HCT116 (cell line): Measurements from ENCODE around the gene COL9A2. TPM values are rescaled to one million over a fixed set of nuclear protein-coding genes. Genes with fewer than 3 reads are reported as not detected.

Source experiments
- ATAC-seq: fragments of 200-7000 bp; cut with Tn5 transposase; 2 replicates; pipeline ENCODE4 v1.9.1; 2020; ENCODE audit warnings: mild to moderate bottlenecking, moderate library complexity
- BruUV-seq: library from RNA; stranded (reverse); fragments of 400-500 nt; replicated peaks from 2 replicates; lab custom pipeline; 2021; lab: Mats Ljungman, UMichigan
- CTCF ChIA-PET: fragments of 300-600 bp; sonication (Branson Sonifier 250); formaldehyde crosslinking; loops from one replicate; lab custom pipeline; 2021; ENCODE audit warnings: antibody characterized with exemption; lab: Charles Lee
- POLR2A ChIA-PET: fragments of 300-600, 350-600 bp; sonication (Branson Sonifier 250); formaldehyde crosslinking; loops from one replicate; lab custom pipeline; 2021; ENCODE audit warnings: antibody characterized with exemption; lab: Charles Lee
- RAD21 ChIA-PET, 2 experiments: fragments of 300-600 bp; sonication (Branson Sonifier 250); formaldehyde crosslinking; loops; one replicate each; lab custom pipeline; 2023; ENCODE audit warnings: low total read pairs in 2 of 2; ENCODE audit not compliant: uncharacterized antibody in 2 of 2, unreplicated experiment in 2 of 2, low non-redundant PET in 1 of 2; lab: Charles Lee
- DNase-seq: peaks from one replicate; pipeline ENCODE4 v3.0.0-alpha.2; 2010; ENCODE audit warnings: low read depth, low spot score
- H2AFZ ChIP-seq: fragments of 200-600 bp; shearing (Covaris generic), sonication (generic); 2 replicates; pipeline ENCODE4 v1.6.1; 2017; ENCODE audit warnings: low read depth, mixed run types, mixed read lengths, antibody characterized with exemption, low read length; ENCODE audit not compliant: poor library complexity, severe bottlenecking
- H3K27ac ChIP-seq: 2 replicates; pipeline ENCODE4 v1.5.1; 2012; ENCODE audit warnings: low read depth, low read length
- H3K27me3 ChIP-seq: fragments of 200-600 bp; sonication (generic); 2 replicates; pipeline ENCODE4 v1.6.1; 2016; ENCODE audit warnings: mixed run types, low read length, mixed read lengths; ENCODE audit not compliant: insufficient read depth
- H3K36me3 ChIP-seq, 2 experiments: fragments of 200-500 bp in 1 of 2; fragments of 200-600 bp in 1 of 2; sonication (Bioruptor generic) in 1 of 2; sonication (generic) in 1 of 2; 2 replicates each; pipeline versions ENCODE4 v1.5.1 to v1.6.1; 2014 to 2016; ENCODE audit warnings: low read length in 2 of 2, inconsistent platforms in 1 of 2, mixed read lengths in 1 of 2, mixed run types in 1 of 2; ENCODE audit not compliant: insufficient read depth in 2 of 2, control insufficient read depth in 1 of 2
- H3K4me1 ChIP-seq, 2 experiments: fragments of 200-600 bp in 1 of 2; sonication (generic) in 1 of 2; 2 replicates each; pipeline versions ENCODE4 v1.5.1 to v1.6.1; 2012 to 2017; ENCODE audit warnings: low read length in 2 of 2, inconsistent platforms in 1 of 2, mild to moderate bottlenecking in 1 of 2, mixed read lengths in 1 of 2, mixed run types in 1 of 2, moderate library complexity in 1 of 2; ENCODE audit not compliant: insufficient read depth in 2 of 2, control insufficient read depth in 1 of 2
- H3K4me2 ChIP-seq: fragments of 200-600 bp; sonication (generic); 2 replicates; pipeline ENCODE4 v1.6.1; 2017; ENCODE audit warnings: mixed run types, low read length, mixed read lengths
- H3K4me3 ChIP-seq, 2 experiments: fragments of 200-600 bp in 1 of 2; sonication (generic) in 1 of 2; replicated peaks in 1 of 2; 2 replicates each; pipeline ENCODE4 v1.5.1; 2011 to 2016; ENCODE audit warnings: low read length in 2 of 2, control low read depth in 1 of 2, low read depth in 1 of 2, mild to moderate bottlenecking in 1 of 2, mixed read lengths in 1 of 2, mixed run types in 1 of 2
- H3K79me2 ChIP-seq: fragments of 200-600 bp; sonication (generic); 2 replicates; pipeline ENCODE4 v1.6.1; 2017; ENCODE audit warnings: mild to moderate bottlenecking, mixed run types, low read length, moderate library complexity, mixed read lengths; ENCODE audit not compliant: insufficient read depth
- H3K9ac ChIP-seq: fragments of 200-600 bp; sonication (generic); 2 replicates; pipeline ENCODE4 v1.6.1; 2016; ENCODE audit warnings: low read length, mixed read lengths
- H3K9me2 ChIP-seq: fragments of 200-600 bp; sonication (generic), shearing (Covaris generic); 2 replicates; pipeline ENCODE4 v1.6.1; 2017; ENCODE audit warnings: mixed run types, mild to moderate bottlenecking, moderate library complexity; ENCODE audit not compliant: insufficient read depth
- H3K9me3 ChIP-seq, 2 experiments: fragments of 200-500 bp in 1 of 2; fragments of 200-600 bp in 1 of 2; sonication (Bioruptor generic) in 1 of 2; sonication (generic) in 1 of 2; 2 replicates each; pipeline ENCODE4 v1.6.1; 2014 to 2017; ENCODE audit warnings: low read length in 2 of 2, mixed read lengths in 2 of 2, inconsistent platforms in 1 of 2, low read depth in 1 of 2, mild to moderate bottlenecking in 1 of 2, mixed run types in 1 of 2, moderate library complexity in 1 of 2; ENCODE audit not compliant: control insufficient read depth in 1 of 2, insufficient read depth in 1 of 2
- H4K20me1 ChIP-seq: fragments of 200-600 bp; sonication (generic), shearing (Covaris generic); 2 replicates; pipeline ENCODE4 v1.6.1; 2017; ENCODE audit warnings: mixed run types, mild to moderate bottlenecking, moderate library complexity; ENCODE audit not compliant: insufficient read depth
- CBX3 ChIP-seq: IDR thresholded peaks from 2 replicates; pipeline ENCODE4 v1.6.1; 2012; ENCODE audit warnings: low read depth
- CEBPB ChIP-seq: IDR thresholded peaks from 2 replicates; pipeline ENCODE4 v1.6.1; 2012; ENCODE audit warnings: low read depth
- ELF1 ChIP-seq: IDR thresholded peaks from 2 replicates; pipeline ENCODE4 v1.6.1; 2012; ENCODE audit warnings: low read depth, borderline replicate concordance
- EZH2 ChIP-seq: fragments of 200-600 bp; sonication (generic); IDR thresholded peaks from 2 replicates; pipeline ENCODE4 v1.6.1; 2017; ENCODE audit warnings: antibody characterized with exemption, mixed run types
- EZH2phosphoT487 ChIP-seq: fragments of 200-600 bp; IDR thresholded peaks from 2 replicates; pipeline ENCODE4 v1.6.1; 2018; ENCODE audit warnings: antibody characterized with exemption, borderline replicate concordance
- FOSL1 ChIP-seq: IDR thresholded peaks from 2 replicates; pipeline ENCODE4 v1.6.1; 2012; ENCODE audit warnings: low read depth
- JUND ChIP-seq: IDR thresholded peaks from 2 replicates; pipeline ENCODE4 v1.6.1; 2012
- POLR2A ChIP-seq: IDR thresholded peaks from 2 replicates; pipeline ENCODE4 v1.7.0; 2011; ENCODE audit warnings: borderline replicate concordance; ENCODE audit not compliant: insufficient read depth, insufficient read length; ENCODE audit errors: extremely low read depth
- POLR2AphosphoS5 ChIP-seq: IDR thresholded peaks from 2 replicates; pipeline ENCODE4 v1.6.1; 2011; ENCODE audit warnings: mild to moderate bottlenecking, low read depth, low read length, moderate library complexity
- RAD21 ChIP-seq: IDR thresholded peaks from 2 replicates; pipeline ENCODE4 v1.6.1; 2012; ENCODE audit warnings: low read depth, mild to moderate bottlenecking
- SIN3A ChIP-seq: IDR thresholded peaks from 2 replicates; pipeline ENCODE4 v1.6.1; 2012; ENCODE audit warnings: low read depth
- SP1 ChIP-seq: IDR thresholded peaks from 2 replicates; pipeline ENCODE4 v1.6.1; 2012; ENCODE audit warnings: low read depth
- SRF ChIP-seq: IDR thresholded peaks from 2 replicates; pipeline ENCODE4 v1.6.1; 2012; ENCODE audit warnings: low read depth
- TCF7L2 ChIP-seq: IDR thresholded peaks from 2 replicates; pipeline ENCODE4 v1.7.0; 2011; ENCODE audit warnings: borderline replicate concordance, inconsistent platforms; ENCODE audit not compliant: insufficient read depth, insufficient read length; ENCODE audit errors: extremely low read depth
- ZFX ChIP-seq: fragments of 450-650 bp; IDR thresholded peaks from 2 replicates; pipeline ENCODE4 v1.6.1; 2017
- ZNF274 ChIP-seq: fragments of 200-500 bp; sonication (Bioruptor generic); IDR thresholded peaks from 2 replicates; pipeline ENCODE4 v1.6.1; 2014; ENCODE audit warnings: mild to moderate bottlenecking, low read depth, low read length, inconsistent platforms
- intact Hi-C: fragments of 100-400 bp; cut with micrococcal nuclease; formaldehyde crosslinking; loops from 2 replicates; pipeline ENCODE4 v1.10.0; 2022
- total RNA-seq: library from RNA; stranded (reverse); gene quantifications from one replicate; pipeline ENCODE4 v1.2.1, GENCODE V29; 2021; ENCODE audit not compliant: unreplicated experiment
- TF ChIP-seq, protein P1 (sequence below): IDR thresholded peaks from 2 replicates; pipeline ENCODE4 v1.6.1; 2012
- TF ChIP-seq, protein P2 (sequence below): IDR thresholded peaks from 2 replicates; pipeline ENCODE4 v1.6.1; 2012
- TF ChIP-seq, protein P3 (sequence below): IDR thresholded peaks from 2 replicates; pipeline ENCODE4 v1.6.1; 2011; ENCODE audit warnings: mild to moderate bottlenecking, low read length, moderate library complexity; ENCODE audit not compliant: insufficient replicate concordance; ENCODE audit errors: extremely low read depth
- TF ChIP-seq, protein P4 (sequence below): IDR thresholded peaks from 2 replicates; pipeline ENCODE4 v1.6.1; 2012; ENCODE audit warnings: low read depth

Gene COL9A2
- total RNA-seq, 1 experiment from 2014 or later, result 2.4 TPM

DNA sequence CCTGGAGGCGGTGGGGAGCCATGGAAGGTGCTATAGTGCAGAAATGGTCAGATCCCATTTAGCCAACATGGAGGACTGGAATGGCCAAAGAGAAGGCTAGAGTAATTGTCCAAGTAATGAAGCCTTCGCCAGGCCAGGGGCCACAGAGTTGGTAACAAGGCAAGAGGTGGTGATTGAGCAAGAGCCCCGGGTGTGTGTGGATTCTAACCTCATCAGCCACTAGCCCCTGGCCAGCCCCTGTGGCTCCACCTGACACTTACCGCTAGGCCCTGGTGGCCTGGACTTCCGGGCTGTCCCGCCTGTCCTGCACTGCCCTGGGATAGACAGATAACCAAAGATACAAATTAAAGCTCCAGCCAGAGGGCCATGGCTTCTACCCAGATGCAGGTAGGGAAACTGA is 9.9 kb downstream of the COL9A2 start (continued):
- TF ChIP-seq, protein P1, sequence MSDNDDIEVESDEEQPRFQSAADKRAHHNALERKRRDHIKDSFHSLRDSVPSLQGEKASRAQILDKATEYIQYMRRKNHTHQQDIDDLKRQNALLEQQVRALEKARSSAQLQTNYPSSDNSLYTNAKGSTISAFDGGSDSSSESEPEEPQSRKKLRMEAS, result no peak
- TF ChIP-seq ZNF274, result no peak
- no peak for TF ChIP-seq EZH2phosphoT487
- TF ChIP-seq SRF, result no peak
- TF ChIP-seq JUND, result no peak
- no peak for TF ChIP-seq ELF1
- TF ChIP-seq, all 23 proteins: peak for 0

DNA sequence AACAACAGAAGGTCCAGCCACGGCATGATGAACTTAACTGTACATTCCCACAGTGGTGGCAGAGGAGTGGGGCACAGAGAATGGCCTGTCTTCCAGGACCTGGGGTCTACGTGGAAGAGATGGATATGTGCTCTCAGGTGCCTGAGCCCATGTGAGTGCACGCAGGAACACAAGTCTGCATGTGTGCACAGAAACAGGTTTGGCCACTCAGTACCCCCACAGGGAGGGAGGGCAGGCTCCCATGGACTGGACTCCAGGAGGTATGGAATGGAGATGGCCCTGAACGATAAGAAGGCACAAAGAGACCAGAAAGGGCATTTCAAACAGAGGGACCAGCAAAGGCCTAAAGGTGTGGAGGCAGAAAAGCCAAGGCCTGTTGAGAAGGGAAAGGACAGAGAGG is 10.8 kb downstream of the COL9A2 start:
- CTCF ChIA-PET, result interaction anchor here (0.8 to 1.9 kb wide), 3 partner anchors 32 to 163 kb away, joined by 3 to 21 read pairs (median 6); no protein-coding TSS in a partner anchor
- Histone ChIP-seq H3K79me2 (no peaks in the 10 kb centered on the region), H3K4me1 (peaks cover 16 to 21% of the 10 kb centered on the region in 2 experiments), H3K4me3 (no peak overlapping the region), H3K4me2 (no peak overlapping the region), H3K27ac (no peak overlapping the region), H3K9me2 (no peaks in the 10 kb centered on the region), H3K36me3 (no peaks in the 10 kb centered on the region), H3K27me3 (no peaks in the 10 kb centered on the region), H3K9me3 (no peaks in the 10 kb centered on the region), H4K20me1 (no peaks in the 10 kb centered on the region), H3K9ac (no peak overlapping the region), H2AFZ (no peak overlapping the region)
- RAD21 ChIA-PET, result no interaction called here
- no peak for DNase-seq
- BruUV-seq, result no TSS peak
- POLR2A ChIA-PET, result no interaction called here
- TF ChIP-seq CBX3 (no peak), RAD21 (no peak), ELF1 (no peak), SIN3A (no peak), EZH2phosphoT487 (no peak), TCF7L2 (no peak), SRF (no peak), JUND (no peak), POLR2A (no peak), CEBPB (no peak), SP1 (no peak), ZFX (no peak), POLR2AphosphoS5 (no peak), EZH2 (no peak), ZNF274 (no peak), FOSL1 (no peak)
- TF ChIP-seq, protein P2, sequence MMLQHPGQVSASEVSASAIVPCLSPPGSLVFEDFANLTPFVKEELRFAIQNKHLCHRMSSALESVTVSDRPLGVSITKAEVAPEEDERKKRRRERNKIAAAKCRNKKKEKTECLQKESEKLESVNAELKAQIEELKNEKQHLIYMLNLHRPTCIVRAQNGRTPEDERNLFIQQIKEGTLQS, result no peak
- TF ChIP-seq, protein P1, result no peak
- TF ChIP-seq, protein P3, sequence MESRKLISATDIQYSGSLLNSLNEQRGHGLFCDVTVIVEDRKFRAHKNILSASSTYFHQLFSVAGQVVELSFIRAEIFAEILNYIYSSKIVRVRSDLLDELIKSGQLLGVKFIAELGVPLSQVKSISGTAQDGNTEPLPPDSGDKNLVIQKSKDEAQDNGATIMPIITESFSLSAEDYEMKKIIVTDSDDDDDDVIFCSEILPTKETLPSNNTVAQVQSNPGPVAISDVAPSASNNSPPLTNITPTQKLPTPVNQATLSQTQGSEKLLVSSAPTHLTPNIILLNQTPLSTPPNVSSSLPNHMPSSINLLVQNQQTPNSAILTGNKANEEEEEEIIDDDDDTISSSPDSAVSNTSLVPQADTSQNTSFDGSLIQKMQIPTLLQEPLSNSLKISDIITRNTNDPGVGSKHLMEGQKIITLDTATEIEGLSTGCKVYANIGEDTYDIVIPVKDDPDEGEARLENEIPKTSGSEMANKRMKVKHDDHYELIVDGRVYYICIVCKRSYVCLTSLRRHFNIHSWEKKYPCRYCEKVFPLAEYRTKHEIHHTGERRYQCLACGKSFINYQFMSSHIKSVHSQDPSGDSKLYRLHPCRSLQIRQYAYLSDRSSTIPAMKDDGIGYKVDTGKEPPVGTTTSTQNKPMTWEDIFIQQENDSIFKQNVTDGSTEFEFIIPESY, result no peak
- TF ChIP-seq, protein P4, sequence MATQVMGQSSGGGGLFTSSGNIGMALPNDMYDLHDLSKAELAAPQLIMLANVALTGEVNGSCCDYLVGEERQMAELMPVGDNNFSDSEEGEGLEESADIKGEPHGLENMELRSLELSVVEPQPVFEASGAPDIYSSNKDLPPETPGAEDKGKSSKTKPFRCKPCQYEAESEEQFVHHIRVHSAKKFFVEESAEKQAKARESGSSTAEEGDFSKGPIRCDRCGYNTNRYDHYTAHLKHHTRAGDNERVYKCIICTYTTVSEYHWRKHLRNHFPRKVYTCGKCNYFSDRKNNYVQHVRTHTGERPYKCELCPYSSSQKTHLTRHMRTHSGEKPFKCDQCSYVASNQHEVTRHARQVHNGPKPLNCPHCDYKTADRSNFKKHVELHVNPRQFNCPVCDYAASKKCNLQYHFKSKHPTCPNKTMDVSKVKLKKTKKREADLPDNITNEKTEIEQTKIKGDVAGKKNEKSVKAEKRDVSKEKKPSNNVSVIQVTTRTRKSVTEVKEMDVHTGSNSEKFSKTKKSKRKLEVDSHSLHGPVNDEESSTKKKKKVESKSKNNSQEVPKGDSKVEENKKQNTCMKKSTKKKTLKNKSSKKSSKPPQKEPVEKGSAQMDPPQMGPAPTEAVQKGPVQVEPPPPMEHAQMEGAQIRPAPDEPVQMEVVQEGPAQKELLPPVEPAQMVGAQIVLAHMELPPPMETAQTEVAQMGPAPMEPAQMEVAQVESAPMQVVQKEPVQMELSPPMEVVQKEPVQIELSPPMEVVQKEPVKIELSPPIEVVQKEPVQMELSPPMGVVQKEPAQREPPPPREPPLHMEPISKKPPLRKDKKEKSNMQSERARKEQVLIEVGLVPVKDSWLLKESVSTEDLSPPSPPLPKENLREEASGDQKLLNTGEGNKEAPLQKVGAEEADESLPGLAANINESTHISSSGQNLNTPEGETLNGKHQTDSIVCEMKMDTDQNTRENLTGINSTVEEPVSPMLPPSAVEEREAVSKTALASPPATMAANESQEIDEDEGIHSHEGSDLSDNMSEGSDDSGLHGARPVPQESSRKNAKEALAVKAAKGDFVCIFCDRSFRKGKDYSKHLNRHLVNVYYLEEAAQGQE, result no peak
- intact Hi-C loops, result no loop called here
- ATAC-seq, result no peak
